Glomerular visceral epithelial cell (primary cell): ENCODE measurements around the gene SLC6A7.
A peak's percentile ranks its signal among the peaks of the same experiment; 100 is the strongest.
"Not testable (repeated sequence)": the region's sequence is repeated elsewhere in the genome, so short reads cannot be mapped to it uniquely, and the experiment has no call there.

ENCODE experiments used
- DNase-seq: peaks from one replicate; pipeline ENCODE4 v3.0.0-alpha.2; 2016; ENCODE audit errors: extremely low spot score

Gene SLC6A7

GRCh38 chr5:150217038-150217437 is 27.2 kb downstream of the SLC6A7 start:
- no peak for DNase-seq

GRCh38 chr5:150217873-150218692 is 28.2 kb downstream of the SLC6A7 start:
- DNase-seq, result peak; percentile 89

- DNase-seq, result no peak
Observed at GRCh38 chr5:150218693-150219035, 28.8 kb downstream of the SLC6A7 start.

- DNase-seq, result no peak
Observed at GRCh38 chr5:150219142-150219541, 29.3 kb downstream of the SLC6A7 start.

GRCh38 chr5:150219861-150220260 is 30.0 kb downstream of the SLC6A7 start:
- no peak for DNase-seq

GRCh38 chr5:150221471-150221870 is 31.6 kb downstream of the SLC6A7 start:
- DNase-seq, result no peak

GRCh38 chr5:150222906-150223305 is 33.0 kb downstream of the SLC6A7 start:
- no peak for DNase-seq

- DNase-seq, result no peak
Observed at GRCh38 chr5:150223474-150223873, 33.6 kb downstream of the SLC6A7 start.

GRCh38 chr5:150224483-150225027 is 34.7 kb downstream of the SLC6A7 start:
- DNase-seq, result no peak

- DNase-seq, result no peak
Observed at GRCh38 chr5:150227036-150227435, 37.2 kb downstream of the SLC6A7 start.

- no peak for DNase-seq
Observed at GRCh38 chr5:150227606-150228273, 37.9 kb downstream of the SLC6A7 start.

GRCh38 chr5:150229571-150229970 is 39.7 kb downstream of the SLC6A7 start:
- no peak for DNase-seq

- DNase-seq, result no peak
Observed at GRCh38 chr5:150230842-150231241, 41.0 kb downstream of the SLC6A7 start.

GRCh38 chr5:150233706-150234105 is 43.8 kb downstream of the SLC6A7 start:
- not testable (repeated sequence) for DNase-seq

- no peak for DNase-seq
Observed at GRCh38 chr5:150234576-150235499, 45.0 kb downstream of the SLC6A7 start.

GRCh38 chr5:150235500-150235854 is 45.6 kb downstream of the SLC6A7 start:
- DNase-seq, result no peak

- DNase-seq, result no peak
Observed at GRCh38 chr5:150236313-150236712, 46.5 kb downstream of the SLC6A7 start.

- DNase-seq, result no peak
Observed at GRCh38 chr5:150236981-150237754, 47.3 kb downstream of the SLC6A7 start.

GRCh38 chr5:150238646-150239045 is 48.8 kb downstream of the SLC6A7 start:
- no peak for DNase-seq

- DNase-seq, result no peak
Observed at GRCh38 chr5:150239099-150239793, 49.4 kb downstream of the SLC6A7 start.

GRCh38 chr5:150239794-150240122 is 49.9 kb downstream of the SLC6A7 start:
- DNase-seq, result no peak
